Stimulated activated CD8-positive, alpha-beta memory T cell treated with anti-CD3 and anti-CD28 coated beads, Interleukin-2, amount 100 ng/mL, for 48 hours (primary cell): ENCODE data around the gene TNXB.
"Not testable (repeated sequence)": the region's sequence is repeated elsewhere in the genome, so short reads cannot be mapped to it uniquely, and the experiment has no call there.

Experiments
- DNase-seq, 2 donors: peaks; one replicate each; pipeline ENCODE4 v3.0.0-alpha.2; 2020; ENCODE audit warnings: low read depth in 2 of 2

Gene TNXB

GRCh38 chr6:32064706-32065105 lies 44.4 kb downstream of the TNXB start:
- no peak for DNase-seq

- no peak for DNase-seq
These were observed 48.0 kb downstream of the TNXB start for GRCh38 chr6:32060966-32061655.

DNA sequence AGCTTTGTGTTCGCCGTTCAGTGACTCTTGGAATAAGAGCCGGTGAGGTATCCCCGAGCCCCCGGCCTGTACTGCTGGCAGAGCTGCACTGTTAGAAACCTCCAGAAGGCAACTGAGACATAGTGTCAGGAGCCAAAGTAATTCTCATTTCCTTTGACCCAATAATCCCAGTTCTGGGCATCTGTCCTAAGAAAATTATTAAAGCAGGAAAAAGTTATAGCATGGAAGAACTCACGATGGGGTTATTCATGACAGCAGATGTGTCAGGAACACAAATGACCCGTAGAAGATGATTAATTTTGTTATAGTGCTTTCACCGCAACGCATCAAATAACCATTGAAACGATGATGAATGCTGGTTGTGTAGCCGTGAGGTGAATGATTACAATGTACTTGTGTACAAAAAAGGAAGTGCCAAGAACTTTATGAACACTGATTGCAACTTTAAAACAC lies 50.6 kb downstream of the TNXB start:
- DNase-seq: no peak

DNA sequence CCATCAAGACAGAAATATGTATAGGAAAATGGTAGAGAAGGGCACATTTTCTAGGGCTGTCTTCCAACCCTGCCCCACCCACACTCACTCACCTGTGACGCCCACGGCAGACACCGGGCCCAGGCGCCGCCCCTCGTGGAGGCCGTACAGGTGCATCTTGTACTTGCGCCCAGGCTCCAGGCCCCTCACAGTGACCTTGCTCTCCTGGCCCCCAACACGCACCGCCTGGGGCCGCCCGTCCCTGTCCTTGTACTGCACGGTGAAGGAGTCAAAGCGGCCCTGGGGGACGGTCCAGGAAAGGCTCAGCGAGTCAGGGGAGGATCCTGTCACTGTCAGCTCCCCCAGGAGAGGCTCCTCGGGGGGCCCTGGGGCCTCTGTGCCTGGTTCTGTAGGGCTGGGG lies 51.2 kb downstream of the TNXB start:
- DNase-seq: no peak

- no peak for DNase-seq
These were observed 52.9 kb downstream of the TNXB start for GRCh38 chr6:32056254-32056653.

DNA sequence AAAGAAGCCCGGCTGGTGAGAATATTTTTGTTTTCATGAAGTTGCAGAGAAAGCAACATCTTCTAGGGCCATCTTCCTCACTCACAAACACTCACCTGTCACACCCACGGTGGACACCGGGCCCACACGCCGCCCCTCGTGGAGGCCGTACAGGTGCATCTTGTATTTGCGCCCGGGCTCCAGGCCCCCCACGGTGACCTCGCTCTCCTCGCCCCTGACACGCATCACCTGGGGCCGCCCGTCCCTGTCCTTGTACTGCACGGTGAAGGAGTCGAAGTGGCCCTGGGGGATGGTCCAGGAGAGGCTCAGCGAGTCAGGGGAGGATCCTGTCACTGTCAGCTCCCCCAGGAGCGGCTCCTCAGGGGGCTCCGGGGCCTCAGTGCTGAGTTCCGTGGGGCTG lies 53.4 kb downstream of the TNXB start:
- not testable (repeated sequence) for DNase-seq

DNA sequence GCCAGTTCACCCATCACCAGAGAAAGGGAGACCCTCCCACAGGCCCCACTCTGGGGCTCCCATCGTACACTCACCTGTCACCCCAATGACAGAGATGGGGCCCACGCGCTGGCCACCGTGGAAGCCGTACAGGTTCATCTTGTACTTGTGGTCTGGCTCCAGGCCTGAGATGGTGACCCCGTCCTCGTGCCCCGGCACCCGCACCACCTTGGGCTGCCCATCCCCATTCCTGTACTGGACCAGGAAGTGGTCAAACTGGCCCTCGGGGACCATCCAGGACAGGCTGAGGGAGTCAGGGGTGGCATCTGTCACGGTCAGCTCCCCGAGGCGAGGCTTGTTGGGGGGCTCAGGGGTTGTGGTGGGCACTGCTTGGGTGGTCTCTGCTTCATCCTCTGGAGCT lies 55.8 kb downstream of the TNXB start:
- not testable (repeated sequence) for DNase-seq

DNA sequence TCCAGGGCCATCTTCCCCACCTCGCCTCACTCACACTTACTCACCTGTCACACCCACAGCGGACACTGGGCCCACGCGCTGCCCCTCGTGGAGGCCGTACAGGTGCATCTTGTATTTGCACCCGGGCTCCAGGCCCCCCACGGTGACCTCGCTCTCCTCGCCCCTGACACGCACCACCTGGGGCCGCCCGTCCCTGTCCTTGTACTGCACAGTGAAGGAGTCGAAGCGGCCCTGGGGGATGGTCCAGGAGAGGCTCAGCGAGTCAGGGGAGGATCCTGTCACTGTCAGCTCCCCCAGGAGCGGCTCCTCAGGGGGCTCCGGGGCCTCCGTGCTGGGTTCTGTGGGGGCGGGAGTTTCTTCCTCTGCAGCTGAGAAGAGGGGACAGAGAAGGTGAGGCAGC lies 56.5 kb downstream of the TNXB start:
- DNase-seq: not testable (repeated sequence)

- no peak for DNase-seq
These were observed 58.6 kb downstream of the TNXB start for GRCh38 chr6:32050562-32050961.

DNA sequence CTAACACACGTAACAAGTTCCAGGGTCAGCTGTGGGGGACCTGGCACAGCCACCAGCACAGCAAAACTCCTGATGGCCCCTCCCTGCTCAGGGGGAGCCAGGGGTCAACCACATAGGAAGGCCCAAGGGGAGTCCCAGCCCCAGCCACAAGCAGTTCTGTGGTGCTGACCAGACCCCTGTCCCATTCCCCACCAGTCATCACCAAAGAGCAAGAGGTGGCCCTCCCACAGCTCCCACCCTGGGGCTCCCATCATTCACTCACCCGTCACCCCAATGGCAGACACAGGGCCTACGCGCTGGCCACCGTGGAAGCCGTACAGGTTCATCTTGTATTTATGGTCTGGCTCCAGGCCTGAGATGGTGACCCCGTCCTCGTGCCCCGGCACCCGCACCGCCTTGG lies 59.4 kb downstream of the TNXB start:
- not testable (repeated sequence) for DNase-seq

DNA sequence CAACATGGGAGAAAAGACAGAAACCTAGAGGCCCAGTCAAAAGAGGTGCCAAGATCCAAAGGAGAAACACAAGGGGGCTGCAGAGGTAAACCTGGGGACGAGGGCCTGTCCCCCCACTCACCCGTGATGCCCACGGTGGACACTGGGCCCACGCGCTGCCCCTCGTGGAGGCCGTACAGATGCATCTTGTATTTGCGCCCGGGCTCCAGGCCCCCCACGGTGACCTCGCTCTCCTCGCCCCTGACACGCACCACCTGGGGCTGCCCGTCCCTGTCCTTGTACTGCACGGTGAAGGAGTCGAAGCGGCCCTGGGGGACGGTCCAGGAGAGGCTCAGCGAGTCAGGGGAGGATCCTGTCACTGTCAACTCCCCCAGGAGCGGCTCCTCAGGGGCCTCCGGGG lies 60.0 kb downstream of the TNXB start:
- DNase-seq: not testable (repeated sequence)

DNA sequence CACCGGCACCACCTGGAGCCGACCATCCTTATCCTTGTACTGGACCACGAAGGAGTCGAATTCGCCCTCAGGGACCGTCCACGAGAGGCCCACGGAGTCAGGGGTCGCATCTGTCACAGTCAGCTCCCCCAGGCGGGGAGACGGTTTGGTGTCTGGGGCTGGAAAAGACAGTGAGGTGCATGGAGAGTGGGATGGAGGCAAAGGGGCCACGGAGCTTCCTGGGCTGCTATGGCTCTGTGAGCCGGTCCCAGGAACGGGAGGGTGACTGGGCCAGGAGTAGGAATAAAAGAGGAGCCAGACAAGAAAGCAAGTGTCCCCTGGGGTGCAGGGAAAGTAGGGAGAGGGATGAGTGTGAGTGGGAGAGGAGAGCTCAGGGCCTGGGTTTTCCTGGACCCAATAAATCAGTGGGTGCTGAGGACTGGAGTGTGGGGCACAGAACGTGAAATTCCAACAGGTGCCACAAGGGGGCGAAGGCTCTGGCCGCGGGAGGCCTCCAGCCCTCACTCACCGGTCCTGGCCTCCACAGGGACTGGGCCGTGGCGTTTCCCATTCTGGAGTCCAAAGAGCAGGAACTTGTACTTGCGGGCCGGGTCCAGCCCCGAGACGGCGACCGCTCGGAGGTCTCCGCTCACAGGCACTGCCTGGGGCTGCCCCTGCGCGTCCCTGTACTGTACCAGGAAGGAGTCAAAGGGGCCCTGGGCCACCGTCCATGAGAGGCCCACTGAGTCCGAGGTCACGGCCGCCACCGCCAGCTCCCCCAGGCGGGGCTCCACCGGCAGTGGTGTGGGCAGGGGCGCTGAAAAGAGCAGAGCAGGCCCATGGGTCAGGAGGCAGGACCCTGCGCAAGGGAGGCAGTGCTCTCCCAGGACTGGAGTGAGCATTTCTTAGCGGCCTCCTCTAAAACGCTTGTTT lies 61.0 kb downstream of the TNXB start:
- DNase-seq: peak; percentile 50 to 65

GRCh38 chr6:32047539-32047854 lies 61.6 kb downstream of the TNXB start:
- no peak for DNase-seq

- DNase-seq: no peak
These were observed 62.1 kb downstream of the TNXB start for GRCh38 chr6:32047084-32047478.

GRCh38 chr6:32046450-32047083 lies 62.6 kb downstream of the TNXB start:
- no peak for DNase-seq

DNA sequence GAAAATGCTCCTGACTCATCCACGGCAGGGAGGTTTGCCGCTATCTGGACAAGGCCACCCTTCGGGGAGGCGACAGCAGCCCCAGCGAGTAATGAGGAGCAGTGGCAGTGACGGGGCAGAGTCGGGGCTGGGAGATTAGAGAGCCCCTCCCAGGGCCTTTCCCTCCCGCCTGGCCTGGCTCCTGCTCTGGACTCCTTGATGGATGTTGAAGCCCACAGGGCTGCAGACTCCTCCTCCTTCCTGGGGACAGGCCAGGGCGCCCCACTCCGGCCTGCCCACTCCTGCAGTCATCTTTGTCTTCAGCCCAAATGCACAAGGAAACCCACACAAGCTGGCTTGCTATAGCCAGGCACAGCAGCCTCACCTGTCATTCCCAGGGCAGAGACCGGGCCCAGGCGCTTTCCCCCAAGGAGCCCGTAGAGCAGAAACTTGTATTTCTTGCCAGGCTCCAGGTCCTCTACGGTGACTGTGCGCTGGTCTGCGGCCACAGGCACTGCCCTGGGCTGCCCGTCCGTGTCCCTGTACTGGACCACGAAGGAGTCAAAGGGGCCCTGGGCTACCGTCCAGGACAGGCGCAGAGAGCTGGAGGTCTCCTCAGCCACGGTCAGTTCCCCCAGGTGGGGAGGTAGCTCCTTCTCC lies 63.2 kb downstream of the TNXB start:
- no peak for DNase-seq

- not testable (repeated sequence) for DNase-seq
These were observed 64.2 kb downstream of the TNXB start for GRCh38 chr6:32044916-32045315.

DNA sequence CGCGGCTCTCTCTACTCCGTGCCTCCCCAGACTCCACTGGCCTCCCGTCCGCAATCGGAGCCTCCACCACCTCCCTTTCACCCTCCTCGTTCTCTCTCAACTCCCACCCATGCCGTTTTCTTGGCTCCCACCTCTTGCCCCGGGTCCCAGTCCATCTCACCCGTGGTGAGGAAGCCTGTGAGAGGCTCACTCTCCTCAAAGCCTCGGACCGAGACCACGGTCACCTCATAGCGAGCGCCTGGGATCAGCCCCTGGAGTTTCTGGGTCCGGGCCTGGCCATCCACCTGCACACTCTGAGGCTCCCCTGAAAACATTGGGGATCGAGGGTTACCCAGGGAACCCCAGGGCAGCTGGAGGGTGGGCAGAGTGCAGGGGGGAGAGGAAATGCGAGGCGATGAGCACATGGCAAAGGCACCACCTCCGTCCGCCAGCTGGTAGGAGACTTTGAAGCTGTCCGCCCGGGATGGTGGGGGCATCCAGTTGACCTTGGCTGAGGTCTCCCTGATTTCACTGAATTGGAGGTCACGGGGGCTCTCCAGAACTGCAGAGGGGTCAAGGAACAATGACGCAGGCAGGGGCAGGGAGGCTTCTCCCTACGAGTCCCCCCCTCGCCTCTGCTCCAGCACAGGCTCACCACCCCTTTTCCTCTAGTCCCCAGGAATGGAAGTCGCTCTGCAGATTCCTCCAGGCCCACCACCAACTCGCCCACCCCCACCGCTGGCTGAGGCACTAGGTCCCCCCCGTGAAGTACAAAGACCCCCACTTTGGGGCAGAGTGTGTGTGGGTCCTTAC lies 65.4 kb downstream of the TNXB start:
- not testable (repeated sequence) for DNase-seq

- DNase-seq: not testable (repeated sequence)
These were observed 66.9 kb downstream of the TNXB start for GRCh38 chr6:32042276-32042675.

GRCh38 chr6:32041385-32041784 lies 67.8 kb downstream of the TNXB start:
- DNase-seq: not testable (repeated sequence)

GRCh38 chr6:32041050-32041321 lies 68.2 kb downstream of the TNXB start:
- DNase-seq: not testable (repeated sequence)
